ENCODE measurements around the gene KLF13.

DNA sequence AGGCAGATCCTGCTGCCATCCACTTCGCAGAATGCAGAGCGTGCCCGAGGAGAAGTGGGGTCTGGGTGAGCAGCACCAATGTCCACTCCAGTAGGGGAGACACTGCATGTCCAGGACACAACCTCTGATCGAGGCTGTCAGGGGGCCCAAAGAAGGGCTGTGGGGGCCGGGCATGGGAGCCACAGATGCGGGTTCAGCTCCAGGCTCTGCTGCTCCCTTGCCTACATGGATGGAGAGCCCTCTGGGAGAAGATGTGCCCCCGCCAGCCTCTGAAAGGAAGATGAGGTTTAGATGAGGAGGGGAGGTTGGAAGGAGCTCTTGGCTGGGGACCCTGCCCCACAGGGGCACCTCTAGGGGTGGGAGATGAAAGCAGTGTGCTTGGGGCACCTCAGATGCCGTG, 75.4 kb downstream of the KLF13 start:
- TF ChIP-seq, protein P1, sequence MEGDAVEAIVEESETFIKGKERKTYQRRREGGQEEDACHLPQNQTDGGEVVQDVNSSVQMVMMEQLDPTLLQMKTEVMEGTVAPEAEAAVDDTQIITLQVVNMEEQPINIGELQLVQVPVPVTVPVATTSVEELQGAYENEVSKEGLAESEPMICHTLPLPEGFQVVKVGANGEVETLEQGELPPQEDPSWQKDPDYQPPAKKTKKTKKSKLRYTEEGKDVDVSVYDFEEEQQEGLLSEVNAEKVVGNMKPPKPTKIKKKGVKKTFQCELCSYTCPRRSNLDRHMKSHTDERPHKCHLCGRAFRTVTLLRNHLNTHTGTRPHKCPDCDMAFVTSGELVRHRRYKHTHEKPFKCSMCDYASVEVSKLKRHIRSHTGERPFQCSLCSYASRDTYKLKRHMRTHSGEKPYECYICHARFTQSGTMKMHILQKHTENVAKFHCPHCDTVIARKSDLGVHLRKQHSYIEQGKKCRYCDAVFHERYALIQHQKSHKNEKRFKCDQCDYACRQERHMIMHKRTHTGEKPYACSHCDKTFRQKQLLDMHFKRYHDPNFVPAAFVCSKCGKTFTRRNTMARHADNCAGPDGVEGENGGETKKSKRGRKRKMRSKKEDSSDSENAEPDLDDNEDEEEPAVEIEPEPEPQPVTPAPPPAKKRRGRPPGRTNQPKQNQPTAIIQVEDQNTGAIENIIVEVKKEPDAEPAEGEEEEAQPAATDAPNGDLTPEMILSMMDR (IDR thresholded peaks at IDR 0.05; ENCODE audit: low read length) = no peak
- no peak for TF ChIP-seq EZH2 (IDR thresholded peaks at IDR 0.05; ENCODE audit: borderline replicate concordance, low read length)

All from OCI-LY1 (cell line).